GM21367 (cell line): Measurements from ENCODE around the gene FLOT1.

ENCODE experiments used
- ATAC-seq: cut with Tn5 transposase; IDR thresholded peaks from one replicate; pipeline ENCODE4 v1.9.1; 2021; ENCODE audit not compliant: unreplicated experiment

The FLOT1 gene

GRCh38 chr6:30747902-30748769 is 5.6 kb upstream of the FLOT1 start:
- ATAC-seq, result no peak

GRCh38 chr6:30747300-30747687 is 4.8 kb upstream of the FLOT1 start:
- ATAC-seq, result no peak

GRCh38 chr6:30744054-30744805 is 1.7 kb upstream of the FLOT1 start, which contains the start of gene IER3:
Gene IER3, minus strand, starts transcription at chr6:30744547. Its CDS starts 29 bp downstream, at chr6:30744518.
- no peak for ATAC-seq

- ATAC-seq, result peak; percentile 20
These were observed 889 bp upstream of the FLOT1 start for GRCh38 chr6:30743099-30744053.

- no peak for ATAC-seq
These were observed 635 bp downstream of the FLOT1 start for GRCh38 chr6:30741789-30742315.

GRCh38 chr6:30741063-30741779 is 1.3 kb downstream of the FLOT1 start:
- no peak for ATAC-seq

GRCh38 chr6:30740540-30740870 is 2.0 kb downstream of the FLOT1 start:
- ATAC-seq, result no peak

GRCh38 chr6:30738532-30738931 is 4.0 kb downstream of the FLOT1 start:
- no peak for ATAC-seq

GRCh38 chr6:30735668-30736314 is 6.7 kb downstream of the FLOT1 start:
- no peak for ATAC-seq

GRCh38 chr6:30732237-30732943 is 10.1 kb downstream of the FLOT1 start:
- no peak for ATAC-seq

- ATAC-seq, result no peak
These were observed 11.7 kb downstream of the FLOT1 start for GRCh38 chr6:30730601-30731435.

GRCh38 chr6:30727920-30728553 is 14.4 kb downstream of the FLOT1 start:
- no peak for ATAC-seq

- no peak for ATAC-seq
These were observed 15.7 kb downstream of the FLOT1 start for GRCh38 chr6:30726506-30727413.

- no peak for ATAC-seq
These were observed 16.6 kb downstream of the FLOT1 start for GRCh38 chr6:30725713-30726505.

- no peak for ATAC-seq
These were observed 17.4 kb downstream of the FLOT1 start for GRCh38 chr6:30724906-30725667.
